ENCODE measurements around the gene OXNAD1.

OXNAD1 gene

DNA sequence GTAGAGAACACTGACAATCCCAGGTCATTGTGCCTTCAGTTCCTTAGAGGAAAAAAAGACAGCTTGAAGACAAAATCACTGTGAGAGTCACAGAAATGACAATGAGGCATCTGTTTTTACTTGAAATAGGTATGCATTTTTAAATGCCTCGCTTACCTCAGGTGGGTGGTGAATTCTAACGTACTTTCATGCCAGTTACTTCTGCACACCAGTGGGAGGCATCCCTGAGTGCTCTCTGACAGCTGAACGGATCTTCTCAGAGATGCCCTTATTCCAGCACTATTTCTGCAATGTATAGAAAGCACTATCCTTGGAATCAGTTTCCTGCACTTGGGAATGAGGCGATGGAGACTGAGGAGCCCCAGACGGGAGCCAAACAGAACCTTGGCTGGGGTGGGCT is 16.5 kb upstream of the OXNAD1 start:
- H3K4me1 ChIP-seq = no peaks in the 10 kb centered on the region
- no peaks in the 10 kb centered on the region for H3K36me3 ChIP-seq (ENCODE audit: control insufficient read depth, insufficient read depth, low read length)
- H3K9ac ChIP-seq = no peak overlapping the region
- H3K27me3 ChIP-seq (ENCODE audit: control insufficient read depth, insufficient read depth, low read length) = no peaks in the 10 kb centered on the region
- H3K27ac ChIP-seq = no peak overlapping the region
- H3K9me3 ChIP-seq (ENCODE audit: control insufficient read depth, low read length) = no peaks in the 10 kb centered on the region
- no peak overlapping the region for H3K4me3 ChIP-seq (ENCODE audit: low read depth, low read length)
- H3K79me2 ChIP-seq = no peaks in the 10 kb centered on the region
- no peak overlapping the region for H3K4me2 ChIP-seq (ENCODE audit: low read length)
- TF ChIP-seq, protein P1, sequence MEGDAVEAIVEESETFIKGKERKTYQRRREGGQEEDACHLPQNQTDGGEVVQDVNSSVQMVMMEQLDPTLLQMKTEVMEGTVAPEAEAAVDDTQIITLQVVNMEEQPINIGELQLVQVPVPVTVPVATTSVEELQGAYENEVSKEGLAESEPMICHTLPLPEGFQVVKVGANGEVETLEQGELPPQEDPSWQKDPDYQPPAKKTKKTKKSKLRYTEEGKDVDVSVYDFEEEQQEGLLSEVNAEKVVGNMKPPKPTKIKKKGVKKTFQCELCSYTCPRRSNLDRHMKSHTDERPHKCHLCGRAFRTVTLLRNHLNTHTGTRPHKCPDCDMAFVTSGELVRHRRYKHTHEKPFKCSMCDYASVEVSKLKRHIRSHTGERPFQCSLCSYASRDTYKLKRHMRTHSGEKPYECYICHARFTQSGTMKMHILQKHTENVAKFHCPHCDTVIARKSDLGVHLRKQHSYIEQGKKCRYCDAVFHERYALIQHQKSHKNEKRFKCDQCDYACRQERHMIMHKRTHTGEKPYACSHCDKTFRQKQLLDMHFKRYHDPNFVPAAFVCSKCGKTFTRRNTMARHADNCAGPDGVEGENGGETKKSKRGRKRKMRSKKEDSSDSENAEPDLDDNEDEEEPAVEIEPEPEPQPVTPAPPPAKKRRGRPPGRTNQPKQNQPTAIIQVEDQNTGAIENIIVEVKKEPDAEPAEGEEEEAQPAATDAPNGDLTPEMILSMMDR (IDR thresholded peaks at IDR 0.05) = no peak
- H2AFZ ChIP-seq = no peak overlapping the region

DNA sequence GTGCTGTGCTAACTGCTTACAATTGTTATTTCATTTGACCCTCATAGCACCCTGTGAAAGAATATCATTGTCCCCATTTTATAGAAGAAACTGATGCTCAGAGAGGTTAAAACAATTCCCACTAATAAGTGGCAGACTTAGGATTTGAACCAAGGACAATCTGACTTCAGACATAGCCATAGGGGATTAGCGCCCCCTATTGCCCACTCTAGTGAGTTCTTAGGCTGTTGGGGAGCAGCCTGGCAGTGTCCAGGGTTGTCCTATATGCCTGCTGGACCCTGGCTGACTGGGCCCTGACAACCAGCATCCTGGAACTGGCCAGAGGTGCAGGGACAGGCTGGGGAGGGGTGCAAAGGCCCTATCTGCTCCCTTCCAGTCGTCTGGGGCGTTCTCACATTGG is 15.7 kb upstream of the OXNAD1 start:
- H2AFZ ChIP-seq = no peak overlapping the region
- H3K4me3 ChIP-seq (ENCODE audit: low read depth, low read length) = no peak overlapping the region
- TF ChIP-seq, protein P1 (IDR thresholded peaks at IDR 0.05) = no peak
- H3K27ac ChIP-seq = no peak overlapping the region
- H3K9me3 ChIP-seq (ENCODE audit: control insufficient read depth, low read length) = no peaks in the 10 kb centered on the region
- no peaks in the 10 kb centered on the region for H3K79me2 ChIP-seq
- H3K4me1 ChIP-seq = no peaks in the 10 kb centered on the region
- H3K27me3 ChIP-seq (ENCODE audit: control insufficient read depth, insufficient read depth, low read length) = no peaks in the 10 kb centered on the region
- H3K36me3 ChIP-seq (ENCODE audit: control insufficient read depth, insufficient read depth, low read length) = no peaks in the 10 kb centered on the region
- no peak overlapping the region for H3K9ac ChIP-seq
- H3K4me2 ChIP-seq (ENCODE audit: low read length) = no peak overlapping the region

- H3K36me3 ChIP-seq (ENCODE audit: control insufficient read depth, insufficient read depth, low read length) = no peaks in the 10 kb centered on the region
- H3K79me2 ChIP-seq = no peaks in the 10 kb centered on the region
- no peak overlapping the region for H3K4me3 ChIP-seq (ENCODE audit: low read depth, low read length)
- no peaks in the 10 kb centered on the region for H3K27me3 ChIP-seq (ENCODE audit: control insufficient read depth, insufficient read depth, low read length)
- no peaks in the 10 kb centered on the region for H3K4me1 ChIP-seq
- no peak overlapping the region for H3K27ac ChIP-seq
- TF ChIP-seq, protein P1 (IDR thresholded peaks at IDR 0.05) = no peak
- H2AFZ ChIP-seq = no peak overlapping the region
- no peak overlapping the region for H3K4me2 ChIP-seq (ENCODE audit: low read length)
- H3K9me3 ChIP-seq (ENCODE audit: control insufficient read depth, low read length) = no peaks in the 10 kb centered on the region
- no peak overlapping the region for H3K9ac ChIP-seq
Observed at GRCh38 chr3:16249886-16250285, 15.1 kb upstream of the OXNAD1 start.

GRCh38 chr3:16251316-16252085 is 13.5 kb upstream of the OXNAD1 start:
- H3K9me3 ChIP-seq (ENCODE audit: control insufficient read depth, low read length) = no peaks in the 10 kb centered on the region

More at GRCh38 chr3:16251316-16252085, 13.5 kb upstream of the OXNAD1 start:
- Histone ChIP-seq H3K4me2 (ENCODE audit: low read length) (no peak overlapping the region), H3K4me1 (no peaks in the 10 kb centered on the region), H3K4me3 (ENCODE audit: low read depth, low read length) (no peak overlapping the region), H3K27ac (no peak overlapping the region), H3K9ac (no peak overlapping the region), H3K27me3 (ENCODE audit: control insufficient read depth, insufficient read depth, low read length) (no peaks in the 10 kb centered on the region), H3K36me3 (ENCODE audit: control insufficient read depth, insufficient read depth, low read length) (no peaks in the 10 kb centered on the region), H3K79me2 (no peaks in the 10 kb centered on the region), H2AFZ (no peak overlapping the region)
- TF ChIP-seq, protein P1 (IDR thresholded peaks at IDR 0.05) = no peak
